OCI-M1 (cell line): ENCODE results near the gene PSAP.
A peak's percentile ranks its signal among the peaks of the same experiment; 100 is the strongest.

Experiments used
- DNase-seq: peaks from one replicate; lab custom pipeline; 2025; lab: John Stamatoyannopoulos, UW

PSAP gene

GRCh38 chr10:71844695-71845094 lies 6.4 kb downstream of the PSAP start:
- DNase-seq: no peak

DNA sequence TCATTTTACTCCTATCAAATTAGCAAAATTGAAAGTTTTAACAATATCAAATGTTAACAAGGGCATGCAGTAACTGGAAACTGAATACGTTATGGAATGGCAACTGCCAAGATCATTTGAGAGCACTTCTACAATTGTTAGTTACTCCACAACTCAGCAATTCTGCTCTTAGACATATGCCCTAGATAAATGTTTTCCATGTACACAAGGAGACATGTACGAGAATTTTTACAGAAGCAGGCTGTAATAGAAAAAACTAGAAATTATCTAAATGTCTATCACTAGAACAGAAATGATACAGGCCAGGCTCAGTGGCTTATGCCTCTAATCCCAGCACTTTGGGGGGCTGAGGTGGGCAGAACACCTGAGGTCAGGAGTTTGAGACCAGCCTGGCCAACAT lies 7.0 kb downstream of the PSAP start:
- no peak for DNase-seq

GRCh38 chr10:71842856-71843686 lies 8.0 kb downstream of the PSAP start:
- no peak for DNase-seq

DNA sequence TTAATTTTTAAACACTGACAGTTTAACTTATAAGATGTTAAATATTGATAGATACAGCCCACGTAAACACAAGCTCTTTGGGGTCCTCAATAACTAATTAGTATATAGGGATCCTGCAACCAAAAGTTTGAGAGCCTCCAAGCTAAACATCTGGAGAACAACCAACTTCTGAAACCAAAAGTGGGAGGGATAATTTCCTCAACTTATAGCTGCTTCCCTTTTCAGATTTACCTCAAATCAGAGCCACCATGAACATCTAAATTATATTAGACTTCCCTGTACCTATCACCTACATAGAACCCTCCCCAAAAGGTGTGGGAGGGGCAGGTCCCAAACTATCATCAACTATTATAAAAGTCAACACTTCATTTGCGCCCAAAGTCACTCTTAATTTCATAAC lies 8.6 kb downstream of the PSAP start:
- DNase-seq: no peak

- DNase-seq: no peak
These were observed 10.1 kb downstream of the PSAP start for GRCh38 chr10:71840958-71841335.

DNA sequence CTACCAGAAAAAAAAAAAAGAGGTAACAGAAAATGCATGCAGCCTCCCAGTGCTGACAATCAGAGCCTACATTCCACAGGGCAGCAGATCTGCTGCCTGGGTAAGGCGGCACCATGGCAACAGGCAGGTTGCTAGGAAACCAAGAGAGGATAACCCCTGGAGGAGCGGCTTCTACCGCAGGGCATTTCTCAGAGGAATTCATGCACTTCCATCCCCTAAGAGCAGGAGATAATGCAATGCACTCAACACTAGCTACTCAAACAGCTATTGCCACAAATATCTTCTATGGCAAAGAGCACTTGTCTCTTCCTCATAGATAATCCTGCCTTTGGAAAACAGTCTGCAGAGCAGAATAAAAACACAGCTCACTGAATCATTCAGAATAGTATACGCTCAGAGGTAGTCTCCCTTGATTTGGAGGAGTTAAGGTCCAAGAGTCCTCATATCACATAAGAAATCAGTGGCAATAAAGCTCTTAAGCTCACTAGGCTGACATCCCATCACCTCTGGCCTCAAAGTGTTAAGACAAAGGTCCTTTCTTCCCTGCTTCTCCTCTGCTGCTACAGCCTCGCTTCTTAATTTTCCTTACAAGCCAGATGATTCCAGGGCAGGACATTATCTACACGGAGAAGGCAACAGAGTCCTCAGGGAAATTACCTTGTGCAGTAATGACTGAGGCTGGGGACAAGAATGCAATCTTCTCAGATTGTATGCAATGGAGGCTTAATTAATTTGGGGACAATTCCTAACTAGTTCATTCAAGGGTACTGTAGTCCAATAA lies 10.7 kb downstream of the PSAP start:
- peak; percentile 25 for DNase-seq

- DNase-seq: peak; percentile 24
These were observed 12.5 kb downstream of the PSAP start for GRCh38 chr10:71838264-71839211.

GRCh38 chr10:71837098-71837827 lies 13.8 kb downstream of the PSAP start:
- peak; percentile 38 for DNase-seq

GRCh38 chr10:71836596-71836974 lies 14.5 kb downstream of the PSAP start:
- DNase-seq: no peak

GRCh38 chr10:71835671-71836595 lies 15.1 kb downstream of the PSAP start:
- DNase-seq: no peak

GRCh38 chr10:71834343-71834674 lies 16.7 kb downstream of the PSAP start:
- DNase-seq: no peak

DNA sequence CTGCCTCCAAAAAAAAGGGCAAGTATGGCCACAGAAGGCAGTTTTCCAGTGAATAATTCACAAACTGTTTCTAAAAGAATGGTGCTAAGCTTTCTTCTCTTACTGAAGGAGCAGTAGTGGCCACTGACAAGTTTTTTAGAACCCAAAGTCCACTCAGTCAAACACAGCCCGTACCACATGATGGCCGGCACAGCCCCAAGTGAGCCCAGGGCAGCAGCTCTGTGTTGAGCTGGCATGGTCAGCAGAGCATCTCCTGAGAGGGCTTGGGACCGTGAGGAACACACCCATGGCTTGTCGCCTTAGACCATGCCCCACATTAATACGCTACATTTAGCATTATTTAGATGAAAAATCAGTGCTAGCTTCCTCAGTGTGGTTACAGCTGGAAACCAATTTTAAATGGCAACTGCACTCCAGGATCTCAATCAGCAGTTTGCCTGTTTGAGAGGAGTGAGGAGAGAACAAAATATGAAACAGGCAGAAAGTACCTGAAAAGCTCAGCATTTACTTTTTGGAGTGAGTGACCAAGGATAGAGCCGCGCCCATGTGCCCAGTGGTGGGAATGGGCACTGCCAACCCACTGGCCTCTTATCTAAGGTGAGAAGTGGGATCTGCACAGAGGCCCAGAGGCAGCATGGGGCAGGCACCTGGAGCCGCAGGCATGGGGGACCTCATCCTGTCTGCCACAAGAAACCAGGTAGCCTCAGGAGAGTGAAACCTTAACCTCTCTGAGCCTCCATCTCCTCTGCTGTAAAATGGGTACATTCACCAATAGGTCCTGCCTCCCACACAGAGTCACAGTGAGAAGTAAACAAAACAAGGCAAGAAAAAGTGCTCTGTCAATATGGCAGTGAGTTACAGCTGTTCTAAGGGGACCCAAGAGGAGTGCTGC lies 17.4 kb downstream of the PSAP start:
- no peak for DNase-seq

DNA sequence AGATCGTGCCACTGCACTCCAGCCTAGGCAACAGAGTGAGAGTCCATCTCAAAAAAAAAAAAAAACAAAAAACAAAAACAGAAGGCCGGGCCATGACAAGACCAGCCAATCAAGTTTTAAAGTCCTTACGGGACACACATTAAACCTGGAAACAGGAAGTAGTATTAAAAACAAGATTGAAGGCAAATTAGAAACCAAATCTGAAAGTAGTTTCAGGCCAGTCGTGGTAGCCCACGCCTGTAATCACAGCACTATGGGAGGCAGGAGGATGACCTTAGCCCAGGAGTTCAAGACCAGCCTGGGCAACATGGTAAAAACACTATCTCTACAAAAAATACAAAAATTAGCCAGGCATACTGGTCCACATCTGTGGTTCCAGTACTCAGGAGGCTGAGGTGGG lies 18.1 kb downstream of the PSAP start:
- peak; percentile 42 for DNase-seq

- no peak for DNase-seq
These were observed 19.2 kb downstream of the PSAP start for GRCh38 chr10:71831646-71832552.

GRCh38 chr10:71830726-71831125 lies 20.3 kb downstream of the PSAP start:
- DNase-seq: no peak

- no peak for DNase-seq
These were observed 21.2 kb downstream of the PSAP start for GRCh38 chr10:71829896-71830295.

DNA sequence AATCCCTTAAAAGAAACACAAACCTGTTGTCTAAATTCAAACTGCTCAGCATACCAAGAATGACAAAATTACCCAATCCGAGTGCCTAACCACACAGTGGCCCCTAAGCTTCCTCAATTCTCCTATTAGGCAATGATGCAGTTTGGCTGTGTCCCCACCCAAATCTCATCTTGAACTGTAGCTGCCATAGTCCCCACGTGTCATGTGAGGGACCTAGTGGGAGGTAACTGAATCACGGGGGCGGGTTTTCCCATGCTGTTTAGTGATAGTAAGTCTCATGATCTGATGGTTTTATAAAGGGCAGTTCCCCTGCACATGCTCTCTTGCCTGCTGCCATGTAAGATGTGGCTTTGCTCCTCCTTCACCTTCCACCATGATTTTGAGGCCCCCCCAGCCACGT lies 21.9 kb downstream of the PSAP start:
- peak; percentile 83 for DNase-seq

DNA sequence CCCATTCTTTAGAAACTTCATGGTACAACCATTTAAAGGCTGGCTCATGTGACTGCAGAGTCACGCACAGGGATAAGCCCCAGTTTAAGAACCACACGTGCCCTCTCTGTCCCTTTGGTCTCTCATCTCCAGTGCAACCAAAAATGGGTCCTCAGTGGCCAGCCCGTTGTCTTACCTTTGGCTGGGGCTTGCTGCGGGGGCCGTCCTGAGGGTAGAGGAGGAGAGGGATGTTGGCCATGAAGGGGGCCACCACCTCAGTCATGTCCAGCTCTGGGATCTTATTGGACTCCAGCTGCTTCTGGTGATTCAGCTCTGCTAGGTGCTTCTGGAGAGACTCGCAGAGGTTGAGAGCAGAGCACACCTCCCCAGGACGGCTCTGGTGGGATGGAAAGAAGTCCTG lies 22.3 kb downstream of the PSAP start:
- no peak for DNase-seq

- no peak for DNase-seq
These were observed 23.2 kb downstream of the PSAP start for GRCh38 chr10:71827852-71828251.
